Breast epithelium (tissue), 4 donors: ENCODE data around the gene DPP9. TPM values are rescaled to one million over a fixed set of nuclear protein-coding genes. Genes with fewer than 3 reads are reported as not detected.

Source experiments
- DNase-seq, 2 donors: peaks; one replicate each; pipeline ENCODE4 v3.0.0-alpha.2; 2019; ENCODE audit warnings: low spot score in 2 of 2
- H3K27ac ChIP-seq, 2 donors: fragments of 200-600 bp; sonication (generic) in 1 of 2; one replicate each; pipeline ENCODE4 v1.5.1; 2016 to 2019; ENCODE audit warnings: mild to moderate bottlenecking in 1 of 2
- H3K27me3 ChIP-seq, 2 donors: fragments of 200-600 bp; sonication (generic) in 1 of 2; one replicate each; pipeline versions ENCODE4 v1.5.1 to v1.6.0; 2017 to 2019; ENCODE audit warnings: control low read depth in 1 of 2, mild to moderate bottlenecking in 1 of 2
- H3K36me3 ChIP-seq: fragments of 200-600 bp; one replicate; pipeline ENCODE4 v1.5.1; 2019
- H3K4me1 ChIP-seq, 2 donors: fragments of 200-600 bp; sonication (generic); one replicate each; pipeline ENCODE4 v1.5.1; 2016 to 2019; ENCODE audit warnings: control low read depth in 1 of 2
- H3K4me3 ChIP-seq, 3 donors: fragments of 200-600 bp; sonication (generic); 1 replicate in 2 of 3; 2 replicates in 1 of 3; pipeline ENCODE4 v1.5.1; 2016 to 2019; ENCODE audit warnings: mild to moderate bottlenecking in 3 of 3, moderate library complexity in 2 of 3
- H3K9me3 ChIP-seq, 2 donors: fragments of 200-600 bp; sonication (generic) in 1 of 2; one replicate each; pipeline ENCODE4 v1.5.1; 2016 to 2019; ENCODE audit warnings: control low read depth in 1 of 2
- POLR2A ChIP-seq: fragments of 450-650 bp; IDR thresholded peaks from one replicate; pipeline ENCODE4 v1.6.1; 2016; ENCODE audit warnings: antibody characterized with exemption, mild to moderate bottlenecking, moderate library complexity
- POLR2AphosphoS5 ChIP-seq, 3 donors: sonication (generic); formaldehyde crosslinking; IDR thresholded peaks; one replicate each; pipeline ENCODE4 v1.6.1; 2017; ENCODE audit warnings: antibody characterized with exemption in 3 of 3
- intact Hi-C: fragments of 100-400 bp; cut with DNase I; formaldehyde crosslinking; loops from one replicate; pipeline ENCODE4 v1.15.1; 2023; ENCODE audit warnings: low total_unique reads
- total RNA-seq, 3 donors: library from RNA; depleted of rRNA; stranded (reverse); fragments of >200 nt; gene quantifications; one replicate each; pipeline ENCODE4 v1.1.0, GENCODE V29; 2016
- TF ChIP-seq, protein P1 (sequence below), 3 donors: fragments of 450-650 bp; IDR thresholded peaks; one replicate each; pipeline ENCODE4 v1.5.1; 2016 to 2017; ENCODE audit warnings: antibody characterized with exemption in 3 of 3, mild to moderate bottlenecking in 3 of 3, moderate library complexity in 3 of 3

Gene DPP9
- total RNA-seq, 3 donors from 2014 or later = 33.6 to 74.1 (median 49.6) TPM

DNA sequence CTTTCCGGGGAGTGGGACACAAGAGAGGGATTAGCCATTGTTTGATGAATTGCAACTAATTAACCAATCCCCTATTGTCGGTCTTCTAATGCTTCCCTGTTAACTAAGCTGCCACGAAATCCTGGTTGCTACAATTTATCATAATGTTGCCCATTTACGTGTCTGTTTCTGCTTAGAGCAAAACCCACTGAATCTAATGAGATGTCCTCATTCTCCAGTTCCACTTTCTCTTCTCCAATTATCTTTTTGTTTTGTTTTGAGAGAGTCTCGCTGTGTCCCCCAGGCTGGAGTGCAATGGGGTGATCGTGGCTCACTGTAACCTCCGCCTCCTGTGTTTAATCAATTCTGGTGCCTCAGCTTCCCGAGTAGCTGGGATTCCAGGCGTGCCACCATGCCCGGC is 5.2 kb upstream of the DPP9 start:
- TF ChIP-seq POLR2AphosphoS5 (IDR thresholded peaks at IDR 0.05) = no peak
- TF ChIP-seq, protein P1, sequence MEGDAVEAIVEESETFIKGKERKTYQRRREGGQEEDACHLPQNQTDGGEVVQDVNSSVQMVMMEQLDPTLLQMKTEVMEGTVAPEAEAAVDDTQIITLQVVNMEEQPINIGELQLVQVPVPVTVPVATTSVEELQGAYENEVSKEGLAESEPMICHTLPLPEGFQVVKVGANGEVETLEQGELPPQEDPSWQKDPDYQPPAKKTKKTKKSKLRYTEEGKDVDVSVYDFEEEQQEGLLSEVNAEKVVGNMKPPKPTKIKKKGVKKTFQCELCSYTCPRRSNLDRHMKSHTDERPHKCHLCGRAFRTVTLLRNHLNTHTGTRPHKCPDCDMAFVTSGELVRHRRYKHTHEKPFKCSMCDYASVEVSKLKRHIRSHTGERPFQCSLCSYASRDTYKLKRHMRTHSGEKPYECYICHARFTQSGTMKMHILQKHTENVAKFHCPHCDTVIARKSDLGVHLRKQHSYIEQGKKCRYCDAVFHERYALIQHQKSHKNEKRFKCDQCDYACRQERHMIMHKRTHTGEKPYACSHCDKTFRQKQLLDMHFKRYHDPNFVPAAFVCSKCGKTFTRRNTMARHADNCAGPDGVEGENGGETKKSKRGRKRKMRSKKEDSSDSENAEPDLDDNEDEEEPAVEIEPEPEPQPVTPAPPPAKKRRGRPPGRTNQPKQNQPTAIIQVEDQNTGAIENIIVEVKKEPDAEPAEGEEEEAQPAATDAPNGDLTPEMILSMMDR (IDR thresholded peaks at IDR 0.05) = no peak
- no peak for TF ChIP-seq POLR2A
- no peak overlapping the region for H3K27ac ChIP-seq
- no peak for DNase-seq
- H3K36me3 ChIP-seq = no peaks in the 10 kb centered on the region
- no peak overlapping the region for H3K4me3 ChIP-seq
- H3K4me1 ChIP-seq = no peaks in the 10 kb centered on the region
- H3K27me3 ChIP-seq = no peaks in the 10 kb centered on the region
- intact Hi-C loops = no loop called here
- H3K9me3 ChIP-seq = no peaks in the 10 kb centered on the region

DNA sequence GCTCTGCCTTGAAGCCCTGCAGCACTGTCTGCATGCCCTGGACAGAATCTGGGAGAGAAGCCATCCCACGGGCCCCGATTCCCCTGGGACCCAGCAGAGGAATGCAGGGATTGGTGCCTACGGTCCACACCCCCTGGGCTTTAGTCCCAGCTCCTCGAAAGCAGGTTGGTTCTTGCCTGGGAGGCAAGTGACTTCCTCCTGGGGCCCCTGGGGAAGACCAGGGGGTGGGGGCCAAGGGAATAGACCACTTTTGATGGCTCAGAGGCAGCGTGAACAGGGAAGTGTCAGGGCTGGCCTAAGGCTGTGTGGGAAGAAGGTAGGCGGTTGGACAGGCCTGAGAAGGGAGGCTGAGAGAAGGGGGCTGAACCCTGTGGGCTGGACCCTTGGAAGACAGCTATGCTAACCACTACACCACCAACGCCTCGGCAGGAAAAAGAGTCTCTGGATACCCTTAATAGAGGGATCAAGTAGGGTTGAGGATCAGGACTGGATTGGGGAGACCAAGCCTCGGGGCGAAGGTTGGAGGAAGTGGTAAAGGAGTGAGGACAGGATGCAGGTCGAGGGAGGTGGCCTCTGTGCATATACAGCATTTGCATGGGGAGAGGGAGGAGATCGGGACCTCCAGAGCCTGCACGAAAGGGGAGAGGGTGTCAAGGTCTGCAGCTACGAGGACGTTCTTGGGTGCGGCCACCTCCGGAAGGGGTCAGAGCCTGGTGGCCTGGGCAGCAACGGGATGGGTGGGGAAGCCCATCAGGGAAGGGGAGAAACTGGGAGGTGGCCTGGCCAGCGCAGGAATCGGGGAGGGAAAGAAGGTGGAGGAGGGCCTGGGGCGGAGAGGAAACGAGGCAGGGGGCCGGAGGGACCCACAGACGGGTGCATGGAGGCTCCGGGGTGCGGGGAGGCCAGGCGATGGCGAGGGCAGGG is 709 bp downstream of the DPP9 start:
- Histone ChIP-seq H3K4me1 (peaks cover 12 to 13% of the 10 kb centered on the region in 2 donors), H3K9me3 (no peaks in the 10 kb centered on the region), H3K4me3 (peak overlapping the region; percentile 67 to 99 (median 92)), H3K36me3 (no peaks in the 10 kb centered on the region), H3K27ac (peak overlapping the region; percentile 95 to 96), H3K27me3 (no peaks in the 10 kb centered on the region)
- TF ChIP-seq, protein P1 (IDR thresholded peaks at IDR 0.05) = no peak
- no peak for TF ChIP-seq POLR2AphosphoS5 (IDR thresholded peaks at IDR 0.05)
- TF ChIP-seq POLR2A = no peak
- intact Hi-C loops = no loop called here
- no peak for DNase-seq

DNA sequence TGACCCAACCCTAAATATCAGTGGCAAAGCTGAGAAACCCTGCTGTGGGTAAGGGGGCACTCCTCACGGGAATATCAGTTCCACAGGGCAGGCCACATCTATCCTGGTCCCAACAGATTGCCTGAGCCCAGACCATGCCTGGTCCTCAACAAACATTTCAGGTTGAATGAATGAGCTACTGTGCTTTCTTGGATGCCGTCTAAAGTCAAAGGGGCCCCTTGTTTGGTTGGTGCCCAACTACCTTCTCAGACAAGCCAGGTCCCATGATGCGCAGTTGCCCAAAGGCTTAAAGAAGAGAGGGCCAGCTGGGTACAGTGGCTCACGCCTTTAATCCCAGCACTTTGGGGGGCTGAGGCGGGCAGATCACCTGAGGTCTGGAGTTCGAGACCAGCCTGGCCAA is 2.4 kb downstream of the DPP9 start:
- TF ChIP-seq, protein P1 (IDR thresholded peaks at IDR 0.05) = no peak
- TF ChIP-seq POLR2A (no peak), POLR2AphosphoS5 (IDR thresholded peaks at IDR 0.05) (no peak)
- DNase-seq = no peak
- Histone ChIP-seq H3K36me3 (no peaks in the 10 kb centered on the region), H3K27me3 (no peaks in the 10 kb centered on the region), H3K27ac (no peak overlapping the region), H3K4me1 (peaks cover 13 to 18% of the 10 kb centered on the region in 2 donors), H3K4me3 (no peak overlapping the region), H3K9me3 (no peaks in the 10 kb centered on the region)
- intact Hi-C loops = no loop called here

DNA sequence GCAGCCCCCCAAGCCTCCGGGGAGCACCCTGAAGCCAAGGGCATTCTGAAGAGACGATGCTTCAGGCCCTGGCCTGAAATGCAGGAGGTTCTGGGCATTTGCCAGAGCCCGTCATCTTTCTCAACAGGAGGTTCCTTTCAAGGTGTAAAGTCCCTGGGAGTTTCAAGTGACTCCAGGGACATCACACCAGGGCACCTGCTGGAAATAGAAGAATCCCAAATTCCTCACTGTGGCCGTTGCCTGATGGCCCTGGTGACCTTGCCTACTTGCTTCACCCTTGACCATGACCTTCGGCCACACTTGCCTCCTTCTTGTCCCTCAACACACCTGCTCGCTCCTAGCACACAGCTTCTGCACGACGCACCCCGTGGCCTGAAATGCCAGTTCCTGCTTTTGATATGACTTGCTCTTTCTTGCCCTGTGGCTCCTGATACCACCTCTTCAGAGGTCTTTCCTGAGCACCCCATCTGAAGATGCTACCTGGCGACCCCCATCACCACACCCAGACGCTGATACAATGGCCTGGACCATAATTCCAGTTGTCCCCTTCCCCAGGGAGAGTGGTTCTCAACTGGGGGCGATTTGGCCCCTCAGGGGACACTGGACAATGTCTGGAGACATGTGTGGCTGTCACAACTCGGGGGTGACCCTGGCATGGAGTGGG is 3.5 kb downstream of the DPP9 start:
- Histone ChIP-seq H3K4me3 (no peak overlapping the region), H3K36me3 (no peaks in the 10 kb centered on the region), H3K4me1 (peaks cover 13 to 18% of the 10 kb centered on the region in 2 donors), H3K27ac (no peak overlapping the region), H3K9me3 (no peaks in the 10 kb centered on the region), H3K27me3 (no peaks in the 10 kb centered on the region)
- no peak for DNase-seq
- intact Hi-C loops = no loop called here
- TF ChIP-seq, protein P1 (IDR thresholded peaks at IDR 0.05) = no peak
- TF ChIP-seq POLR2A (no peak), POLR2AphosphoS5 (IDR thresholded peaks at IDR 0.05) (no peak)

DNA sequence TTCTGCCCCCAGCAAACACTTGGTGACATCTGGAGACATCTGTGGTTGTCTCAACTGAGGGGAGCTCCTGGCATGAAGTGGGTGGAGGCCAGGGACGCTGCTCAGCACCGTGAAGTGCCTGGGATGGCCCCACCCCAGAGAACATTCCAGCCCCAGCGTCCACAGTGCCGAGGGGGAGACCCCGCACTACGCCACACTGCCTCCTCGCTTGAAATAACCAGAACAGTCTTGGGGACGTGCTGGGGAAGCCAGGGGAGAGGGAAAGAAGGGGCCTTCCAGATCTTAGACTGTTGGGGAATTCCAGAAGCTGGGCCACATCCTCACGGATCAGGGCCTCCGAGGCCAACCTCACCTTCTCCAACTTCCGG is 4.2 kb downstream of the DPP9 start:
- Histone ChIP-seq H3K4me3 (no peak overlapping the region), H3K9me3 (no peaks in the 10 kb centered on the region), H3K4me1 (peaks cover 13 to 18% of the 10 kb centered on the region in 2 donors), H3K27ac (no peak overlapping the region), H3K27me3 (no peaks in the 10 kb centered on the region), H3K36me3 (no peaks in the 10 kb centered on the region)
- no peak for DNase-seq
- intact Hi-C loops = no loop called here
- TF ChIP-seq POLR2A (no peak), POLR2AphosphoS5 (IDR thresholded peaks at IDR 0.05) (no peak)
- TF ChIP-seq, protein P1 (IDR thresholded peaks at IDR 0.05) = no peak
